ENCODE measurements around the gene FMC1.
A peak's percentile ranks its signal among the peaks of the same experiment; 100 is the strongest.
"Not testable (repeated sequence)": the region's sequence is repeated elsewhere in the genome, so short reads cannot be mapped to it uniquely, and the experiment has no call there.

FMC1 gene

GRCh38 chr7:139341058-139341775 lies at the start of gene FMC1:
FMC1 (plus strand) TSS chr7:139341337; CDS start chr7:139341385, 48 bp downstream.
- DNase-seq (ENCODE audit: low read depth) = peak; percentile 82

- no peak for DNase-seq (ENCODE audit: low read depth)
Observed at GRCh38 chr7:139292821-139293220, 48.3 kb upstream of the FMC1 start.

- DNase-seq (ENCODE audit: low read depth) = no peak
Observed at GRCh38 chr7:139293534-139293933, 47.6 kb upstream of the FMC1 start.

- no peak for DNase-seq (ENCODE audit: low read depth)
Observed at GRCh38 chr7:139294241-139294640, 46.9 kb upstream of the FMC1 start.

GRCh38 chr7:139294951-139295575 lies 46.1 kb upstream of the FMC1 start:
- no peak for DNase-seq (ENCODE audit: low read depth)

- no peak for DNase-seq (ENCODE audit: low read depth)
Observed at GRCh38 chr7:139297795-139298194, 43.3 kb upstream of the FMC1 start.

- no peak for DNase-seq (ENCODE audit: low read depth)
Observed at GRCh38 chr7:139299296-139299695, 41.8 kb upstream of the FMC1 start.

- DNase-seq (ENCODE audit: low read depth) = no peak
Observed at GRCh38 chr7:139300390-139300789, 40.7 kb upstream of the FMC1 start.

GRCh38 chr7:139304517-139304916 lies 36.6 kb upstream of the FMC1 start:
- no peak for DNase-seq (ENCODE audit: low read depth)

GRCh38 chr7:139317939-139318505 lies 23.1 kb upstream of the FMC1 start:
- DNase-seq (ENCODE audit: low read depth) = no peak

GRCh38 chr7:139321071-139321745 lies 19.9 kb upstream of the FMC1 start:
- no peak for DNase-seq (ENCODE audit: low read depth)

GRCh38 chr7:139324709-139325108 lies 16.4 kb upstream of the FMC1 start:
- not testable (repeated sequence) for DNase-seq (ENCODE audit: low read depth)

GRCh38 chr7:139328375-139328774 lies 12.8 kb upstream of the FMC1 start:
- DNase-seq (ENCODE audit: low read depth) = no peak

GRCh38 chr7:139329119-139329518 lies 12.0 kb upstream of the FMC1 start:
- DNase-seq (ENCODE audit: low read depth) = no peak

- DNase-seq (ENCODE audit: low read depth) = no peak
Observed at GRCh38 chr7:139330333-139331030, 10.7 kb upstream of the FMC1 start.

GRCh38 chr7:139332697-139333359 lies 8.3 kb upstream of the FMC1 start:
- no peak for DNase-seq (ENCODE audit: low read depth)

GRCh38 chr7:139333443-139333842 lies 7.7 kb upstream of the FMC1 start:
- not testable (repeated sequence) for DNase-seq (ENCODE audit: low read depth)

GRCh38 chr7:139334399-139335150 lies 6.6 kb upstream of the FMC1 start:
- DNase-seq (ENCODE audit: low read depth) = no peak

GRCh38 chr7:139339025-139339424 lies 2.1 kb upstream of the FMC1 start:
- DNase-seq (ENCODE audit: low read depth) = no peak

GRCh38 chr7:139339698-139340036 lies 1.5 kb upstream of the FMC1 start:
- no peak for DNase-seq (ENCODE audit: low read depth)
